ENCODE data around the gene IL12RB2.

- TF ChIP-seq, protein P1, sequence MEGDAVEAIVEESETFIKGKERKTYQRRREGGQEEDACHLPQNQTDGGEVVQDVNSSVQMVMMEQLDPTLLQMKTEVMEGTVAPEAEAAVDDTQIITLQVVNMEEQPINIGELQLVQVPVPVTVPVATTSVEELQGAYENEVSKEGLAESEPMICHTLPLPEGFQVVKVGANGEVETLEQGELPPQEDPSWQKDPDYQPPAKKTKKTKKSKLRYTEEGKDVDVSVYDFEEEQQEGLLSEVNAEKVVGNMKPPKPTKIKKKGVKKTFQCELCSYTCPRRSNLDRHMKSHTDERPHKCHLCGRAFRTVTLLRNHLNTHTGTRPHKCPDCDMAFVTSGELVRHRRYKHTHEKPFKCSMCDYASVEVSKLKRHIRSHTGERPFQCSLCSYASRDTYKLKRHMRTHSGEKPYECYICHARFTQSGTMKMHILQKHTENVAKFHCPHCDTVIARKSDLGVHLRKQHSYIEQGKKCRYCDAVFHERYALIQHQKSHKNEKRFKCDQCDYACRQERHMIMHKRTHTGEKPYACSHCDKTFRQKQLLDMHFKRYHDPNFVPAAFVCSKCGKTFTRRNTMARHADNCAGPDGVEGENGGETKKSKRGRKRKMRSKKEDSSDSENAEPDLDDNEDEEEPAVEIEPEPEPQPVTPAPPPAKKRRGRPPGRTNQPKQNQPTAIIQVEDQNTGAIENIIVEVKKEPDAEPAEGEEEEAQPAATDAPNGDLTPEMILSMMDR (IDR thresholded peaks at IDR 0.05): no peak
- no peak for TF ChIP-seq EZH2 (IDR thresholded peaks at IDR 0.05; ENCODE audit: borderline replicate concordance, insufficient read depth, low read depth, low read length, poor library complexity, severe bottlenecking)
Observed at GRCh38 chr1:67401443-67401842, 93.8 kb downstream of the IL12RB2 start.
